ENCODE results near the gene LSM5. TPM values are rescaled to one million over a fixed set of nuclear protein-coding genes. Genes with fewer than 3 reads are reported as not detected.
A peak's percentile ranks its signal among the peaks of the same experiment; 100 is the strongest.

Gene LSM5
- 18.3 TPM for total RNA-seq

GRCh38 chr7:32490127-32490796 lies at the start of gene LSM5:
LSM5 (minus strand) TSS chr7:32490380; CDS start chr7:32490365, 15 bp downstream.
- Histone ChIP-seq H3K27ac (ENCODE audit: low read depth, low read length) (peak within 1 kb of the TSS; percentile 68), H3K9ac (ENCODE audit: low read depth in 1 of 3, low read length in 3 of 3) (peak within 1 kb of the TSS; percentile 73 to 90 (median 81)), H3K4me1 (ENCODE audit: control insufficient read depth in 3 of 3, insufficient read depth in 3 of 3, low read length in 3 of 3) (peaks cover 10 to 13% (median 11%) of the 10 kb centered on the region in 3 donors), H3K27me3 (ENCODE audit: control insufficient read depth in 3 of 3, insufficient read depth in 3 of 3, low read length in 3 of 3) (no peaks in the 10 kb centered on the region), H3K9me3 (ENCODE audit: control insufficient read depth in 3 of 3, low read length in 3 of 3) (no peaks in the 10 kb centered on the region), H3K36me3 (ENCODE audit: control insufficient read depth in 3 of 3, insufficient read depth in 3 of 3, low read length in 3 of 3) (peaks cover 0 to 15% (median 4%) of the 10 kb centered on the region in 3 donors), H3K4me3 (ENCODE audit: low read length in 3 of 3) (peak within 1 kb of the TSS; percentile 84 to 97 (median 91))

GRCh38 chr7:32539366-32539765 lies 49.2 kb upstream of the LSM5 start:
- H3K4me1 ChIP-seq (ENCODE audit: control insufficient read depth in 3 of 3, insufficient read depth in 3 of 3, low read length in 3 of 3) = peaks cover 0 to 5% (median 0%) of the 10 kb centered on the region in 3 donors
- no peak overlapping the region for H3K4me3 ChIP-seq (ENCODE audit: low read length in 3 of 3)
- H3K36me3 ChIP-seq (ENCODE audit: control insufficient read depth in 3 of 3, insufficient read depth in 3 of 3, low read length in 3 of 3) = peaks cover 0 to 11% (median 4%) of the 10 kb centered on the region in 3 donors
- H3K27me3 ChIP-seq (ENCODE audit: control insufficient read depth in 3 of 3, insufficient read depth in 3 of 3, low read length in 3 of 3) = no peaks in the 10 kb centered on the region
- no peaks in the 10 kb centered on the region for H3K9me3 ChIP-seq (ENCODE audit: control insufficient read depth in 3 of 3, low read length in 3 of 3)
- H3K27ac ChIP-seq (ENCODE audit: low read depth, low read length) = no peak overlapping the region
- no peak overlapping the region for H3K9ac ChIP-seq (ENCODE audit: low read depth in 1 of 3, low read length in 3 of 3)

GRCh38 chr7:32537760-32538159 lies 47.6 kb upstream of the LSM5 start:
- H3K9ac ChIP-seq (ENCODE audit: low read depth in 1 of 3, low read length in 3 of 3) = no peak overlapping the region
- no peaks in the 10 kb centered on the region for H3K36me3 ChIP-seq (ENCODE audit: control insufficient read depth in 3 of 3, insufficient read depth in 3 of 3, low read length in 3 of 3)
- H3K9me3 ChIP-seq (ENCODE audit: control insufficient read depth in 3 of 3, low read length in 3 of 3) = no peaks in the 10 kb centered on the region
- H3K4me3 ChIP-seq (ENCODE audit: low read length in 3 of 3) = no peak overlapping the region
- H3K4me1 ChIP-seq (ENCODE audit: control insufficient read depth in 3 of 3, insufficient read depth in 3 of 3, low read length in 3 of 3) = peaks cover 0 to 5% (median 0%) of the 10 kb centered on the region in 3 donors
- no peaks in the 10 kb centered on the region for H3K27me3 ChIP-seq (ENCODE audit: control insufficient read depth in 3 of 3, insufficient read depth in 3 of 3, low read length in 3 of 3)
- H3K27ac ChIP-seq (ENCODE audit: low read depth, low read length) = no peak overlapping the region

- H3K4me3 ChIP-seq (ENCODE audit: low read length in 3 of 3) = no peak overlapping the region
- no peak overlapping the region for H3K9ac ChIP-seq (ENCODE audit: low read depth in 1 of 3, low read length in 3 of 3)
- H3K27me3 ChIP-seq (ENCODE audit: control insufficient read depth in 3 of 3, insufficient read depth in 3 of 3, low read length in 3 of 3) = no peaks in the 10 kb centered on the region
- no peak overlapping the region for H3K27ac ChIP-seq (ENCODE audit: low read depth, low read length)
- no peaks in the 10 kb centered on the region for H3K36me3 ChIP-seq (ENCODE audit: control insufficient read depth in 3 of 3, insufficient read depth in 3 of 3, low read length in 3 of 3)
- H3K4me1 ChIP-seq (ENCODE audit: control insufficient read depth in 3 of 3, insufficient read depth in 3 of 3, low read length in 3 of 3) = peaks cover 4 to 12% (median 7%) of the 10 kb centered on the region in 3 donors
- H3K9me3 ChIP-seq (ENCODE audit: control insufficient read depth in 3 of 3, low read length in 3 of 3) = no peaks in the 10 kb centered on the region
Measured at GRCh38 chr7:32536585-32536984, 46.4 kb upstream of the LSM5 start.

GRCh38 chr7:32536016-32536415 lies 45.8 kb upstream of the LSM5 start:
- peaks cover 4 to 15% (median 10%) of the 10 kb centered on the region in 3 donors for H3K4me1 ChIP-seq (ENCODE audit: control insufficient read depth in 3 of 3, insufficient read depth in 3 of 3, low read length in 3 of 3)
- H3K9ac ChIP-seq (ENCODE audit: low read depth in 1 of 3, low read length in 3 of 3) = no peak overlapping the region
- no peaks in the 10 kb centered on the region for H3K36me3 ChIP-seq (ENCODE audit: control insufficient read depth in 3 of 3, insufficient read depth in 3 of 3, low read length in 3 of 3)
- H3K9me3 ChIP-seq (ENCODE audit: control insufficient read depth in 3 of 3, low read length in 3 of 3) = no peaks in the 10 kb centered on the region
- H3K4me3 ChIP-seq (ENCODE audit: low read length in 3 of 3) = no peak overlapping the region
- no peaks in the 10 kb centered on the region for H3K27me3 ChIP-seq (ENCODE audit: control insufficient read depth in 3 of 3, insufficient read depth in 3 of 3, low read length in 3 of 3)
- no peak overlapping the region for H3K27ac ChIP-seq (ENCODE audit: low read depth, low read length)

GRCh38 chr7:32535162-32535702 lies 45.1 kb upstream of the LSM5 start:
- no peak overlapping the region for H3K27ac ChIP-seq (ENCODE audit: low read depth, low read length)
- peaks cover 4 to 15% (median 10%) of the 10 kb centered on the region in 3 donors for H3K4me1 ChIP-seq (ENCODE audit: control insufficient read depth in 3 of 3, insufficient read depth in 3 of 3, low read length in 3 of 3)
- H3K36me3 ChIP-seq (ENCODE audit: control insufficient read depth in 3 of 3, insufficient read depth in 3 of 3, low read length in 3 of 3) = no peaks in the 10 kb centered on the region
- H3K9ac ChIP-seq (ENCODE audit: low read depth in 1 of 3, low read length in 3 of 3) = no peak overlapping the region
- no peaks in the 10 kb centered on the region for H3K27me3 ChIP-seq (ENCODE audit: control insufficient read depth in 3 of 3, insufficient read depth in 3 of 3, low read length in 3 of 3)
- H3K9me3 ChIP-seq (ENCODE audit: control insufficient read depth in 3 of 3, low read length in 3 of 3) = no peaks in the 10 kb centered on the region
- H3K4me3 ChIP-seq (ENCODE audit: low read length in 3 of 3) = no peak overlapping the region

GRCh38 chr7:32533276-32534029 lies 43.3 kb upstream of the LSM5 start:
- Histone ChIP-seq H3K4me3 (ENCODE audit: low read length in 3 of 3) (no peak overlapping the region), H3K9ac (ENCODE audit: low read depth in 1 of 3, low read length in 3 of 3) (no peak overlapping the region), H3K27me3 (ENCODE audit: control insufficient read depth in 3 of 3, insufficient read depth in 3 of 3, low read length in 3 of 3) (no peaks in the 10 kb centered on the region), H3K4me1 (ENCODE audit: control insufficient read depth in 3 of 3, insufficient read depth in 3 of 3, low read length in 3 of 3) (peaks cover 4 to 15% (median 10%) of the 10 kb centered on the region in 3 donors), H3K36me3 (ENCODE audit: control insufficient read depth in 3 of 3, insufficient read depth in 3 of 3, low read length in 3 of 3) (no peaks in the 10 kb centered on the region), H3K9me3 (ENCODE audit: control insufficient read depth in 3 of 3, low read length in 3 of 3) (no peaks in the 10 kb centered on the region), H3K27ac (ENCODE audit: low read depth, low read length) (no peak overlapping the region)

- H3K9ac ChIP-seq (ENCODE audit: low read depth in 1 of 3, low read length in 3 of 3) = no peak overlapping the region
- H3K4me3 ChIP-seq (ENCODE audit: low read length in 3 of 3) = no peak overlapping the region
- H3K27ac ChIP-seq (ENCODE audit: low read depth, low read length) = no peak overlapping the region
- H3K9me3 ChIP-seq (ENCODE audit: control insufficient read depth in 3 of 3, low read length in 3 of 3) = no peaks in the 10 kb centered on the region
- peaks cover 4 to 15% (median 10%) of the 10 kb centered on the region in 3 donors for H3K4me1 ChIP-seq (ENCODE audit: control insufficient read depth in 3 of 3, insufficient read depth in 3 of 3, low read length in 3 of 3)
- no peaks in the 10 kb centered on the region for H3K36me3 ChIP-seq (ENCODE audit: control insufficient read depth in 3 of 3, insufficient read depth in 3 of 3, low read length in 3 of 3)
- no peaks in the 10 kb centered on the region for H3K27me3 ChIP-seq (ENCODE audit: control insufficient read depth in 3 of 3, insufficient read depth in 3 of 3, low read length in 3 of 3)
Measured at GRCh38 chr7:32532716-32533115, 42.5 kb upstream of the LSM5 start.

GRCh38 chr7:32532086-32532485 lies 41.9 kb upstream of the LSM5 start:
- H3K9me3 ChIP-seq (ENCODE audit: control insufficient read depth in 3 of 3, low read length in 3 of 3) = no peaks in the 10 kb centered on the region
- peaks cover 4 to 15% (median 10%) of the 10 kb centered on the region in 3 donors for H3K4me1 ChIP-seq (ENCODE audit: control insufficient read depth in 3 of 3, insufficient read depth in 3 of 3, low read length in 3 of 3)
- no peaks in the 10 kb centered on the region for H3K36me3 ChIP-seq (ENCODE audit: control insufficient read depth in 3 of 3, insufficient read depth in 3 of 3, low read length in 3 of 3)
- no peak overlapping the region for H3K27ac ChIP-seq (ENCODE audit: low read depth, low read length)
- H3K9ac ChIP-seq (ENCODE audit: low read depth in 1 of 3, low read length in 3 of 3) = no peak overlapping the region
- no peak overlapping the region for H3K4me3 ChIP-seq (ENCODE audit: low read length in 3 of 3)
- H3K27me3 ChIP-seq (ENCODE audit: control insufficient read depth in 3 of 3, insufficient read depth in 3 of 3, low read length in 3 of 3) = no peaks in the 10 kb centered on the region

- Histone ChIP-seq H3K4me1 (ENCODE audit: control insufficient read depth in 3 of 3, insufficient read depth in 3 of 3, low read length in 3 of 3) (peaks cover 4 to 10% (median 10%) of the 10 kb centered on the region in 3 donors), H3K27me3 (ENCODE audit: control insufficient read depth in 3 of 3, insufficient read depth in 3 of 3, low read length in 3 of 3) (no peaks in the 10 kb centered on the region), H3K9ac (ENCODE audit: low read depth in 1 of 3, low read length in 3 of 3) (no peak overlapping the region), H3K9me3 (ENCODE audit: control insufficient read depth in 3 of 3, low read length in 3 of 3) (no peaks in the 10 kb centered on the region), H3K36me3 (ENCODE audit: control insufficient read depth in 3 of 3, insufficient read depth in 3 of 3, low read length in 3 of 3) (no peaks in the 10 kb centered on the region), H3K4me3 (ENCODE audit: low read length in 3 of 3) (no peak overlapping the region), H3K27ac (ENCODE audit: low read depth, low read length) (no peak overlapping the region)
Measured at GRCh38 chr7:32531402-32531801, 41.2 kb upstream of the LSM5 start.

Measured in skeletal muscle tissue (tissue), 4 donors.